Measurements from ENCODE around the gene SMYD3. TPM values are rescaled to one million over a fixed set of nuclear protein-coding genes. Genes with fewer than 3 reads are reported as not detected.

The SMYD3 gene
- total RNA-seq, 1 experiment from 2014 or later = 29.6 TPM

DNA sequence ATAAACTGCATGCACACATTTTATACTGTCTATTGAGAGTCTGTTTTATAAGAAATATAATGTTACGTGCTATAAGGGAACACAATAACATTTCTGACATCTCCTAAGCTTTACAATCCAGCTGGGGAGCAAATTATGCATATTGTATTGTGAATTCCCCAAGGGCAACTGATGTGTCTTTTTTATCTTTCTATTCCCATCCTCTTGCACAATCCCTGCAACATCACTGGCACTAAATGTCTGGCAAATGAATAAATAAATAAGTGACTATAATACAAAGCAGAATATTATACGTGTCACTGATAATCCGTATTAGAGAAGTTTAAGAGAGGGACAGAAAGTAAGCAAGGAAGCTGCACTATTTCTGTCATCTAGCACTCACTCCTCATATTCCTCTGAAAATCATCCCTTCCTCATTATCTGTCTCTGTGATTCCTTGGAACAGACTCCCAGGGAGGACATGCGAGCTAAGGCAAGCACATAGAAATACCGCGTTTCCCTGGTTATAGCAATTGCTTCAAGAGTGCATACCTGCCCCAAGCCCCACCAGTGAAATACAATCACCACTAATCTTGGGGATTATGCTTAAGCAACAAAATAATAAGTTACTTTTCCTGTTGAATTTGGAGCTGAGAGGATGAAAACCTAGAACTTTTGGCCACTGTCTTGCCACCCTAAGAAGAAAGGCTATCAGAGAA lies 205.4 kb downstream of the SMYD3 start:
- Histone ChIP-seq H4K20me1 (ENCODE audit: insufficient read depth) (no peaks in the 10 kb centered on the region), H3K4me3 (no peak overlapping the region), H3K4me2 (no peak overlapping the region), H3K9me2 (ENCODE audit: insufficient read depth) (no peaks in the 10 kb centered on the region), H3K27me3 (ENCODE audit: insufficient read depth, low read depth) (no peaks in the 10 kb centered on the region), H3K79me2 (ENCODE audit: low read depth) (no peaks in the 10 kb centered on the region), H3K36me3 (ENCODE audit: low read depth) (no peaks in the 10 kb centered on the region), H3K4me1 (replicated peaks; ENCODE audit: insufficient read depth) (no peaks in the 10 kb centered on the region; the same call in 1 of the 2 replicates), H3K9me3 (ENCODE audit: insufficient read depth, low read depth) (no peaks in the 10 kb centered on the region), H2AFZ (no peak overlapping the region), H3K27ac (no peak overlapping the region), H3F3A (ENCODE audit: insufficient read depth, low read depth) (no peaks in the 10 kb centered on the region)
- no peak for DNase-seq
- BruUV-seq (replicated peaks) = no TSS peak
- ChIA-PET POLR2A (ENCODE audit: unreplicated experiment) (no interaction called here), CTCF (no interaction called here)
- intact Hi-C loops (cut with micrococcal nuclease; ENCODE audit: unreplicated experiment) = no loop called here
- no peak for TF ChIP-seq EZH2 (IDR thresholded peaks at IDR 0.05; ENCODE audit: low read depth)
- TF ChIP-seq, protein P1, sequence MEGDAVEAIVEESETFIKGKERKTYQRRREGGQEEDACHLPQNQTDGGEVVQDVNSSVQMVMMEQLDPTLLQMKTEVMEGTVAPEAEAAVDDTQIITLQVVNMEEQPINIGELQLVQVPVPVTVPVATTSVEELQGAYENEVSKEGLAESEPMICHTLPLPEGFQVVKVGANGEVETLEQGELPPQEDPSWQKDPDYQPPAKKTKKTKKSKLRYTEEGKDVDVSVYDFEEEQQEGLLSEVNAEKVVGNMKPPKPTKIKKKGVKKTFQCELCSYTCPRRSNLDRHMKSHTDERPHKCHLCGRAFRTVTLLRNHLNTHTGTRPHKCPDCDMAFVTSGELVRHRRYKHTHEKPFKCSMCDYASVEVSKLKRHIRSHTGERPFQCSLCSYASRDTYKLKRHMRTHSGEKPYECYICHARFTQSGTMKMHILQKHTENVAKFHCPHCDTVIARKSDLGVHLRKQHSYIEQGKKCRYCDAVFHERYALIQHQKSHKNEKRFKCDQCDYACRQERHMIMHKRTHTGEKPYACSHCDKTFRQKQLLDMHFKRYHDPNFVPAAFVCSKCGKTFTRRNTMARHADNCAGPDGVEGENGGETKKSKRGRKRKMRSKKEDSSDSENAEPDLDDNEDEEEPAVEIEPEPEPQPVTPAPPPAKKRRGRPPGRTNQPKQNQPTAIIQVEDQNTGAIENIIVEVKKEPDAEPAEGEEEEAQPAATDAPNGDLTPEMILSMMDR (conservative IDR thresholded peaks at IDR 0.05) = no peak

DNA sequence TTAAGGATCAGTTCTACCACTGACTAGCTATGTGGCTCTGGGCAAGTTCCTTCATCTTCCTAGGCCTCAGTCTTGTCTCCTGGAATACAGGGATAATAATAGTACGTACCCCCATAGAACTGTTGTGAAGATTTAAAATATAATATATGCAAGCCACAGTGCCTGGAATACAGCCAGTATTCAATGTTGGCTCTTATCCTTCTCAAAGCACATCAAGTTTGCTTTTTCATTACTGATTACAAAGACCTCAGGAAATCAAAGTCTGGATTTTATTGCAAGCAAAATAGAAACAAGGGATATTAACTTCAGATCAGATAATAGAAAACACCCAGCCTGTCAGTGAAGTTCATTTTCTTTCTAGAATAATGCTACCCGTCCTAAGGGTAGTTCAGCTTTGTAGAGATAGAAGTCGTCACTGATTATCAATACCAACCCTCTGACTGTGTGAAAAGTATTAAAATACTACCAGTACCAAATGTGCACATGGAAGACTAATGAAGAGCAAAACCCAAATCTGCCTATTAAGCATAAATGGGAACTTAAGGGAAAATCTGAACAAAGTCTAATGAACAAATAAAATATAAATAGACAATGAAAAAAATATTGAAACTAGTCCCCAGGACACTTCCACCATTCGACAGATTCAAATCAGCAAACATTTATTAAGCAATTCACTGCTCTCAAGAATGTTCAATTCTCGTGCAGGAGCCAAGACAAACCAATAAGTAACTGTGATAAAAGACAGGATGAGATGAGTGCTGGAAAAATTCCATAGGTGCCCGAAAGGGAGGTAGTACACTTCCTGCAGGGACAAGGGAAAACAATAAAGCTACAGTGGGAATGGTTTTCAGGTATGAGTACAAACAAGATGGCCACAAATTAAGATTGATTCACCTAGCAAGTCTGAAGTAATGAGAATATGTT lies 206.2 kb downstream of the SMYD3 start:
- intact Hi-C loops (cut with micrococcal nuclease; ENCODE audit: unreplicated experiment) = no loop called here
- Histone ChIP-seq H3K4me3 (no peak overlapping the region), H3K4me2 (no peak overlapping the region), H3K9me3 (ENCODE audit: insufficient read depth, low read depth) (no peaks in the 10 kb centered on the region), H3K27me3 (ENCODE audit: insufficient read depth, low read depth) (no peaks in the 10 kb centered on the region), H3K79me2 (ENCODE audit: low read depth) (no peaks in the 10 kb centered on the region), H3K27ac (no peak overlapping the region), H4K20me1 (ENCODE audit: insufficient read depth) (no peaks in the 10 kb centered on the region), H3F3A (ENCODE audit: insufficient read depth, low read depth) (no peaks in the 10 kb centered on the region), H2AFZ (no peak overlapping the region), H3K4me1 (replicated peaks; ENCODE audit: insufficient read depth) (no peaks in the 10 kb centered on the region), H3K9me2 (ENCODE audit: insufficient read depth) (no peaks in the 10 kb centered on the region), H3K36me3 (ENCODE audit: low read depth) (no peaks in the 10 kb centered on the region)
- BruUV-seq (replicated peaks) = no TSS peak
- POLR2A ChIA-PET (ENCODE audit: unreplicated experiment) = no interaction called here
- TF ChIP-seq, protein P1 (conservative IDR thresholded peaks at IDR 0.05) = no peak
- TF ChIP-seq EZH2 (IDR thresholded peaks at IDR 0.05; ENCODE audit: low read depth) = no peak
- DNase-seq = no peak
- CTCF ChIA-PET = no interaction called here

DNA sequence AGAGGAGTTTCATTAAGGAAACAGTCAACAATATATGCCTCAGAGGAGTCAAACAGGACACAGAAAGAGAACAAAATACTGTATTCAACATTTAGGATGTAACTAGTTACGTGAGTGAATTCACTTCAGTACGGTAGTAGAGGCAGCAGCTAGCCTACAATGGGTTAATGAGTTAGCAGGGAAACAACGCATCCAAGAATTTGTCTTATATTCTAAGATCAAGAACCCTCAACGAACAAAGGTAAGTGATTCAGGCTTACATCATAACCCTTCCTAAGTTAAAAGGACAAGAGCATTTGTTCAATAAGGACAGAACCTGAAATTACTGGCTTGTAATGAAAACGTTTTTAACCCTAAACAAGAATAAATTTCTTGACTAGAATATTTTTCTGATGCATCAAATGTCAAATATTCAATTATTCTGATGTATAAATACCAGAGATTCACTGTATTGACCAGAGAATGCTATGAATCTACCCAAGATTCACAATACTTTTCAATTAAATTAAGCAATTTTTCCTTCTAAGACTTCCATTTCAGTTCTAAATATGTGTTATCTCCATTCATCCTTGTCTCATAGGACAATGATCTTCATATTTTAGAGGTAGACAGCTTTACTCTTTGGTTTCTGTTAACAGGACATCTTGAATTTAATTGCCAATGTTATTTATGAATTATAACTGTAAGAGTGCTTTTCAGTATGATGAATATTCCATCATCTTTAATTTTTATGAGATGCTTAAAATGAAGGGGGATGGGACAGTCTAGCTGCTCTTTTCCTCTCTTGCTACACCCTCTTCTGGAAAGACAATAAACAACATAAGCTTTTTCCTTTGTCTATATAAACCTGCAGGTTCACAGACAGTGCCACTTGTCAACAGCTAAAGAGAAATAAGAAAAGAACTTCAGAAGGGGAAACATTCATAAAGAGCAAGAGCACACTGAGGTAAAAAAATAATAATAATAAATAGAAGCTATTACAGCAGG lies 209.5 kb downstream of the SMYD3 start:
- H3K27me3 ChIP-seq (ENCODE audit: insufficient read depth, low read depth) = no peaks in the 10 kb centered on the region
- TF ChIP-seq, protein P1 (conservative IDR thresholded peaks at IDR 0.05) = no peak
- TF ChIP-seq EZH2 (IDR thresholded peaks at IDR 0.05; ENCODE audit: low read depth) = no peak
- intact Hi-C loops (cut with micrococcal nuclease; ENCODE audit: unreplicated experiment) = no loop called here
- H3K4me2 ChIP-seq = no peak overlapping the region
- H3K9me3 ChIP-seq (ENCODE audit: insufficient read depth, low read depth) = no peaks in the 10 kb centered on the region
- CTCF ChIA-PET = no interaction called here
- no peaks in the 10 kb centered on the region for H3K79me2 ChIP-seq (ENCODE audit: low read depth)
- H3K36me3 ChIP-seq (ENCODE audit: low read depth) = no peaks in the 10 kb centered on the region
- BruUV-seq (replicated peaks) = no TSS peak
- no peaks in the 10 kb centered on the region for H3K4me1 ChIP-seq (replicated peaks; ENCODE audit: insufficient read depth)
- H3K4me3 ChIP-seq = no peak overlapping the region
- H3K27ac ChIP-seq = no peak overlapping the region
- H3K9me2 ChIP-seq (ENCODE audit: insufficient read depth) = no peaks in the 10 kb centered on the region
- no peak overlapping the region for H2AFZ ChIP-seq
- DNase-seq = no peak
- H4K20me1 ChIP-seq (ENCODE audit: insufficient read depth) = no peaks in the 10 kb centered on the region
- POLR2A ChIA-PET (ENCODE audit: unreplicated experiment) = no interaction called here
- H3F3A ChIP-seq (ENCODE audit: insufficient read depth, low read depth) = no peaks in the 10 kb centered on the region
